NOMO-1 treated with DMSO at 0.1 percent for 48 hours (cell line): ENCODE measurements around the gene COMMD1.
A peak's percentile ranks its signal among the peaks of the same experiment; 100 is the strongest.
"Not testable (repeated sequence)": the region's sequence is repeated elsewhere in the genome, so short reads cannot be mapped to it uniquely, and the experiment has no call there.

Source experiments
- DNase-seq: peaks from one replicate; lab custom pipeline; 2025; ENCODE audit not compliant: unreplicated experiment; lab: John Stamatoyannopoulos, UW

COMMD1 gene

DNA sequence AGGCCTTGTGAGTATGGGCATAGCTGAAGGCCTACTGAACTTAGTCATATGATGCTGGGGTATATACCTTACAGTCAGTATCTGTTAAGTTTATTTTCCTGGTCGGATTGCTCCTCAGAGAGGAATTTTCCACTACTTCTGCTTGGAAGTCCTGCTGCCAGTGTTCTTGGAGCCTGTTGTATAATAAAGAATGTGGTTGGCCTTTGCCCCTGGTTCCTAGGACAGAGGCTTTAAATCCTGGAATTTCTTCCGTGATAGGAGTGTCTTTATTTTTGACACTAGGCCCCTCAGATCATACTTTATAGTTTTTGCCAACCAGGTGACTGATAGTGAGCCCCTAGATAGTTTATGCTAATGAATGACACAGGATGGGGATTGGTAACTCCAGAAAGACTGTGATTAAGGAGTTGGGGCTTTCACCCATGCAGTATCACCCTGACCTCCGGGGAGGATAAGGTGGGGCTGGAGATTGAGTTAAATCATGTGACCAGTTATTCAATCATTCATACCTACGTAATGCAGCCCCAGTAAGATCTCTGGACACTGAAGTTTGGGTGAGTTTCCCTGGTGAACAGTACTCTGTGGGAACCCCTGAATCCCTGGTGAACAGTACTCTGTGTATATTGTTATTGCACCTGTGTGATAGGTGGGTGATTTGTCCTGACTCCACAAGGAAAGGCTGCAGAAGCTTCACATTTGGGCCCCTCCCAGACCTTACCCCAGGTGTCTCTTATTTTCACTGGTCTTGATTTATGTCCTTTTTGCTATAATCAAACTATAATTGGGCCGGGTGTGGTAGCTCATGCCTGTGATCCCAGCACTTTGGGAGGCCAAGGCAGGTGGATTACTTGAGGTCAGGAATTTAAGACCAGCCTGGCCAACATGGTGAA lies 56.9 kb downstream of the COMMD1 start:
- no peak for DNase-seq

DNA sequence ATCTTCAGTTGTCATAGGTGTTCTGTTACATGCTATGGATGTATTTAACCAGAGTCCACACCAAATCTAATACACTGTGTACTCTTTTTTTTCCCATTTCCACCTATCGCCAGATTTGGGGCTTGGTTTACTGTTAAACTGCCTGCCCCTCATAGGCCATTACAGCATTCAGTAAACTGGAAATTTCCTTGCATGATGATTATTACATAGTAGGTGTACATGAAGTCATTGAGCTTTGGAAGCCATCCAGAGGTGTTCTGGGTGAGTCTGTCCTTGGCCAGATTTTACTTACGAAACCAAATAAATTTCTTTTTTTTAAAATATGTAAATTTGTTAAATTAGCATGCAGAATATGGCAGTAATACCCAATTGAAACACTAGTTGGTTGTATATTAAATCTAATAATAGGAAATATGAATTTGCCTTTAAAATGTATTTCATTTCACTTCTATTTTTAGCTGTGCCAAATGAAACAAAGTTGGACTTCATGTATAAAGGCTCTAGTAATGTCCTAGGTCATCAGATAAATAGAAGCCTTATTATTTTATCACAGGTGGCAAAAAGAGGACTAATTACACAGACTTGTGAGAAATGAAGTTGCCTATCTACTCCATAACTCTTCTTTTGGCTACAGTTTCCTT lies 60.7 kb downstream of the COMMD1 start:
- no peak for DNase-seq

DNA sequence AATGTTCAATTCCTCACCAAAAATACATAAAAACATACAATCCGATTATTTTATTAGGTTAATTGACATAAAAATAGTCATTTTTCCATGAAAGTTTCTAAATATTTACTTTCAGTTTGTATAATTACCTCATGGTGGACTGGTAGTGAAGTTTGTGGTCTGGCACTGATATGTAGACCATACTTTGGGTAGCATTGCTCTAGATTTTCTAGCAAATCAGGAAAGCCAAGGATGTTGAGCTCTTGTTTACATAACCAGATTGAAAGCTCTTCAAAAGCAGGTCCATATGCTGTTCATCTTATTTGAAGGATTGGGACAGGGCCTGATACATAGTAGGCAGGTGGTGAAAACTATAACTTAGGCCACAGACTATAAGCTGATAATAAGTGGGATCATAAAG lies 61.8 kb downstream of the COMMD1 start:
- no peak for DNase-seq

DNA sequence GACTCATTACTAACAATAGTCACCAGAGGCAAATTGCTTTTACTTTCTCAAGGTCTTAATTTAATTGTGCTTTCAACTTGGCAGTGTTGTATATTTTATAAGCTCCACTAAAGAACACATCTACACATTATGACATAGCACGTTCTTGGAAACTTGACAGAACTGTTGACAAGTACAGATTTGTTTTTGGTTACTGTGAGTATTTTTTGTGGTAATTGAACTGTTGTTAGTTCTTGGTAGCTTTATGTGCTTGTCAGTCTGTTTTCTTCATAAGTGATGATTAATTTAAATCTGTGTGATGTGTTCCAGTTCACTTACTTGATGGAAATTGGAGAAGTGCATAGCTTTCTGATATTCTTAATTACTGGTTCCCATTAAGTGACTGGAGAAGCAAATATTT lies 63.9 kb downstream of the COMMD1 start:
- no peak for DNase-seq

DNA sequence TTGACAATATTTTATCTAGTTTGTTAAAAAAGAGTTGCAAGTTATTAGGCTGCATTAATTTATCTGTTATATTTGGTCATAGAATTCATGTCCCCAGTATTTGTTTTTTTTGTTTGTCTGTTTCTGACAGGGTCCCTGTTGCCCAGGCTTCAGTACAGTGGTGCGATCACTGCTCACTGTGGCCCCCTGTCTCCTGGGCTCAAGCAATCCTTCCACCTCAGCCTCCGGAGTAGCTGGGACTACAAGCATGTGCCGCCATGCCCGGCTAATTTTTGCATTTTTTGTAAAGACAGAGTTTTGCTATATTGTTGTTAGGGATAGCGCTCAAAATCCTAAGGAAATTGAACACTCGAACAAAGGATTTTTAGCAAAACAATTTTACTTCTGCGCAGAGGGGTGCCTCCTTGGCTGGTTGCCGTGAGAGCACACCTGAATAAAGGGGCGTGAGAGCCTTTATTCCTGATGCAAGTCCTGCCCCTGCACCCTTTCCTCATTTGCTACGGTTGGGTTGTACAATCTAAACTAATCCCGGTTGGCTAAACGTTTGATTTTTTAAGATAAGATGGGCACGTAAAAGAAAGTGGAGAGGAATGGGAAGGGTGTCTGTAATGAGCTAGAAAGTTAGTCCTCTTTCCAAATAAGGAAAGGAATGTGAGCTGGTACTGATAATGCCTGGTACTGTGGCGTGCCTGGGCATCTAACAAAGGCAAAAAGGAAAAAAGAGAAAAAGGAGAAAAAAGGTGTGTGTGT lies 65.5 kb downstream of the COMMD1 start:
- DNase-seq, result no peak

DNA sequence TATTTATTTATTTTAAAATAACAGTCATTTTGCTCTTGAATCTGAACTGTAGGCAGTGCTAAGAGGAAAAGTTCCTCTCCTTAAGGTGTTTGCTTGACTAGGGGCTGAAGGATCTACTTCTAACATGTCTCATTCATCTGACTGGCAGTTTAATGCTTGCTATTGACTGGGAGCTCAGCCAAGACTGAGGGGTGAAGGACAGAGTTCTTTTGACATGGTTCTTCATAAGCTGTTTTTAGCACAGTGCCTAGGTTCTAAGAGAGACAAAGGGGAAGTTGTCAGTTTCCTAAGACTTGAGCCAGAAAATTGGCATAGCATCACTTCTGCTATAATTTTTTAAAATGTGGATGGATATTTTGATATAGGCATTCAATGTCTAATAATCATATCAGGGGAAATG lies 73.0 kb downstream of the COMMD1 start:
- peak; percentile 94 for DNase-seq

DNA sequence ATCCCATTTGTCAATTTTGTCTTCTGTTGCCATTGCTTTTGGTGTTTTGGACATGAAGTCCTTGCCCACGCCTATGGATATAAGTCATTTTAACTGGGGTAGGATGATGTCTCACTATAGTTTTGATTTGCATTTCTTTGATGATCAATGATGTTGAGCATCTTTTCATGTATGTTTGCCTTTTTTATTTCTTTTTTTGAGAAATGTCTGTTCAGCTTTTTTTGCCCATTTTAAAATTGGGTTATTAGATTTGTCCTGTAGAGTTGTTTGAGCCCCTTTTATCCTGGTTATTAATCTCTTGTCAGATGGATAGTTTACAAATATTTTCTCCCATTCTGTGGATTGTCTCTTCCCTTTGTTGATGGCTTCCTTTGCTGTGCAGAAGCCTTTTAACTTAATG lies 75.3 kb downstream of the COMMD1 start:
- no peak for DNase-seq

DNA sequence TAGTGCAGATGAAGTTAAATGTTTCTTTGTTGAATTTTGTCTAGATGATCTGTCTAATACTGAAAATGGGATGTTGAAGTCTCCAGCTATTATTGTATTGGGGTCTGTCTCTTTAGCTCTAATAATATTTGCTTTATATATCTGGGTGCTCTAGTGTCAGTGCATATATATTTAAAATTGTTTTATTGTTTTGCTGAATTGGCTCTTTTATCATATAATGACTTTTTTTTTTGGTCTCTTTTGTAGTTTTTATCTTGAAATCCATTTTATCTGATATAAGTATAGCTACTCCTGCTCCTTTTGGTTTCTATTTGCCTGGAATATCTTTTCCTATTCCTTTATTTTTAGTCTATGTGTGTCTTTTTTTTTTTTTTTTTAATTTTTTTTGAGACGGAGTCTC lies 79.2 kb downstream of the COMMD1 start:
- DNase-seq, result no peak

DNA sequence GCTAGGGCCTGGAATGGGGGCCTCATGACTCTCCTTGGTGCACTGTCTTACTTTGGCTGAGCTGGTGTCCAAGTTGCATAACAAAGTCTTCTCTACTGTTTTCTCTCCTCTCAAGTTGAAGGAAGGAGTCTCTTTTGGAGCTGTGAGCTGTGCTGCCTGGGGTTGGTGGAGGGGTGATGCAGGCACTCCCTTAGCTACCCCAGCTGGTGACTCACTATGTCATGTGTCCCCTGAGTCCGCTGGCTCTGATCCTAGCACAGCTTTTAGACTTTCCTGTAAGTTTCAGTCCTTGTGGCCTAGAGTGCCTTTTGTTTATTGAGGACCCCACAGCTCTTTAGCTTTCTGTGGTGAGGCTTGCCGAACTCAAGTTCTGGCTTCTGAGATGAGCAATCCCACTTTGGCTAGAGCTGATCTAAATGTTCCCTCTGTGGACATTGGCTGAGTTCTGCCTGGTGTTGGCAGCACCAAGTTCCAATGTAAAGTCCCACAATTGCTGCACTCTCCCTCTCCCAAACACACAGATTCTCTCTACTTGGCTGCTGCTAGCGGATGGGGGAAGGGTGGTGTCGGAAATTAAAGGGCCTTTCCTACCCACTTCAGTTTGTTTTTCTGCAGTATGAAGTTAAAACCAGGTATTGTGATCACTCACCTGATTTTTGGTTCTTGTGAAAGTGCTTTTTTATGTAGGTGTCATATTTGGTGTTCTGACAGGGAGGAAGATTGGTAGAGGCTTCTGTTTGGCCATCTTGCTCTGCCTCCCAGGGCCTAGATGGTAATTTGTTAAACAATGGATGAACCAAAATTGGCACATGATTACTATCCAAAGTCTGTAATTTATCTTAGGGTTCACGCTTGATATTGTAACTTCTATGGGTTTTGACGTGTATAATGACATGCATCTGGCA lies 83.2 kb downstream of the COMMD1 start:
- DNase-seq, result no peak

DNA sequence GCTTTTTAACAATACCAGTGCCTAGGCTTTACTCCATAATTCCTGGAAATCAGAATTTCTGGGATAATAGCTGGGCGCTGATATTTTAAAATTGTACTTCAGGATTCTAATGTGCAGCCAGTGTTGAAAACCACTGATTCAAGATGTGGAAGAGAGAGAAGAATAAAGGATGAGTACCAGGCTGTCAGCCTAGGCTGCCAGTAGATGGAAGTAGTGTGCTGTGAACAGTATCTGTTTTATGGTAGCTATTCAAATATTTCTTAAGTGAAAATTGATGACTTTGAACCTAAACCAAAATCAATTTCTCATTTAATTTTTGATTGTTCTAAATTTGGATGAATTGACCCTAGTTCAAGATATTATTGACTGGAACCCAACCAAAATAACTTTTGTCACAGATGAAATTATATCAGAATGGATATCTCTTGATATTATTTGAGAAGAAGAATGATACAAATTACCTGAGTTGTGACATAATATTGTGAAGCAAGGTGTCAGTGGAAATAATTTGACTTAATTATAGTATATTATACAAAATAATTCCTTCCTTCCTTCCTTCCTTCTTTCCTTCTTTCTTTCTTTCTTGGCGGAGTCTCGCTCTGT lies 88.0 kb downstream of the COMMD1 start:
- DNase-seq, result peak; percentile 82

DNA sequence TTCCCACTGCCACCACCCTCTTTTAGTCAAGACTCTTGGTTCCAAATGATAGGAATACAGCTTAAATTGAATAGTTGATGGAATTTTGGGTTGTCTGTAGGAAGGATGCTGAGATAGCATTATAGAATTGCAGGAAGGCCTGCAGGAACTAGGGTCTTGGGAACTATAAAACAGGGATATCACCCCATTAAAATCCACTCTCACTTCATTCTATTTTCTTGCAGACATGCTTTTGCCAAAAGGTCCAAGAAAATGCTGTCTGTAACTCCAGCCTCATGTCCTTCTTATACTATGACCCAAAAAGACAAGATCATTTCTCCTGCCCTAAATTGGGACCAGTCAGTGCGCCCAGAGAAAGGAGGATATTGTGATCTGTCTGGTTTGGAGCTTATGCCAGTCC lies 89.1 kb downstream of the COMMD1 start:
- DNase-seq, result no peak

DNA sequence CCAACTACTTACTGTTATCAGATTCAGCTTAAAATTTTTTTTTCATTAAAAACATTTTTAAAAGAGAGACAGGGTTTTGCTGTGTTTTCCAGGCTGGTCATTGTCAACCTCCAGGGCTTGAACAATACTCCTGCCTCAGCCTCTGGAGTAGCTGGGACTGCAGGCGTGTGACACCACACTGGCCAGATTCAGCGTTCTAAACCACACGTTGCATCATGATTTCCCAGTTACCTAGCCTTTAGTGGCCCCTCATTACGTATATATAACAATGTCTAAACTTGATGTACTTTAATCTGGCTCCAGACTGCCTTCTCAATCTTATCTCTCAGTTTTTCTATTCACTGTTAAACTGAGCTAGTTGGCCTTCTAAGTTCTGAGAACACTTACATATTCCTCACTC lies 89.6 kb downstream of the COMMD1 start:
- peak; percentile 42 for DNase-seq

DNA sequence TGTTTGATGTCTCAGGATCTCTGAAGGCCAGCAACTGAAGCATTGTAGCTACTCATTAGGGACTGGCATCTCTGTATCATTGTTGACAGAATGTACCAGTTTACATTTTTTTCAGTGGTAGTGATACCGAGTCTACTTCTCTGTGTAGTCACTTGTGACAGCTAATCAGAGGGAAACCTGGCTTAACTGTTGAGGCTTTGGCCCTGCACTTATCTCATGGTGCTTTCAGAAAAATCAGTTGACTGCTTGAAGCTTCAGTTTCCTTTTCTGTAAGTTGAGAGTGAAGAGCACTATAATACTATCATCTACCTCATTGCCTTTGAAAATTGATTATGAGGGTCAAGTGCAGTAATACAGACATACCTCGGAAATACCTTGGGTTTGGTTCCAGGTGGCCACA lies 90.0 kb downstream of the COMMD1 start:
- no peak for DNase-seq

DNA sequence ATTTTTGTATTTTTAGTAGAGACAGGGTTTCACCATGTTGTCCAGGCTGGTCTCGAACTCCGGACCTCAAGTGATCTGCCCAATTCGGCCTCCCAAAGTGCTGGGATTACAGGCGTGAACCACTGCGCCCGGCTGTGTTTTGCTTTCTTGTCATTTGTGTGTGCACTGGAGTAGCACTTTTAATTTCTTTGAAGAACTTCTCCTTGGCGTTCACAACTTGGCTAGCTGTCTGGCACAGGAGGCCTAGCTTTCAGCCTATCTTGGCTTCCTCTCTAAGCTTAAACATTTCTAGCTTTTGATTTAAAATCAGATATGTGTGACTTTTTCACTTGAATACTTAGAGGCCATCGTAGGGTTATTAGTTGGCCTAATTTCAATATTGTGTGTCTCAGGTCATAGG lies 93.0 kb downstream of the COMMD1 start:
- no peak for DNase-seq

DNA sequence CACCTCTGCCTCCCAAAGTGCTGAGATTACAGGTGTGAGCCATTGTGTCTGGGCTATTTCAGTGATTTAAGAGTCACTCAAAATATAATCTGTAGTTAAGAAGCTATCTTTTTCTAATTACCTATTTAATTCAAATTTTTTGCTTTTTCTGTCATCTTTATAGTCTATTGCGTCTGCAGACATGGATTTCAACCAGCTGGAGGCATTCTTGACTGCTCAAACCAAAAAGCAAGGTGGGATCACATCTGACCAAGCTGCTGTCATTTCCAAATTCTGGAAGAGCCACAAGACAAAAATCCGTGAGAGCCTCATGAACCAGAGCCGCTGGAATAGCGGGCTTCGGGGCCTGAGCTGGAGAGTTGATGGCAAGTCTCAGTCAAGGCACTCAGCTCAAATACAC lies 95.1 kb downstream of the COMMD1 start:
- DNase-seq, result no peak

DNA sequence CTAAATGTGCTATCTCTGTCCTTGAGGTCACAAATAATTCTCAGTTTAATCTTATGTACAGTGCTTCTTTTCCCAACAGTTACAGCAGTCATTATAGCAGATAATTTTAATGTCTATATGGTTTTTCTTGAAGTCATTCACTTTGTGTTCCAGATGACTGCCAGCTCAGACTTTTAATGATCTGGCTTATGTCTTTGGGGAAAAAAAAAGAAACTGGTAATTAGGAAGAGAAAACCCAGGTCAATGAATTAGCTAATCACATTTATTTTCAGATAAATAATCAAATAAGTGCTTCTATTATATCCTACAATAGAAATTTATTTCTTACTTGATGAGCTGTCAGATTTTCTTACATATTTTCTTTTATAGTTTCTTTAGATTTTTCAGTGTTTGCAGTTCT lies 96.0 kb downstream of the COMMD1 start:
- DNase-seq, result no peak

DNA sequence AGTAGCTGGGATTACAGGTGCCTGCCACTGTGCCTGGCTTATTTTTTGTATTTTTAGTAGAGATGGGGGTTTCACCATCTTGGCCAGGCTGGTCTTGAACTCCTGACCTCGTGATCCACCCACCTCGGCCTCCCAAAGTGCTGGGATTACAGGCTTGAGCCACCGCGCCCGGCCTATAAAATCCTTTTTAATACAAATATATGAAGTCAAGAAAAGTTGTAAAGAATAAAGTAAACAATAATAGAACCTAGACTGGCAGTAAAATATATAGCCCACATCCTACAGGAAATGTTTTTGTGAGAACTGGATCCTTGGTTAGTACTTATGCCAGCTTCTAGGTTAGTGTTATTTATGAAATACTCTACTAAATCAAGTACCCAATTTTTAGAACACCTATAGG lies 99.0 kb downstream of the COMMD1 start:
- DNase-seq, result not testable (repeated sequence)

DNA sequence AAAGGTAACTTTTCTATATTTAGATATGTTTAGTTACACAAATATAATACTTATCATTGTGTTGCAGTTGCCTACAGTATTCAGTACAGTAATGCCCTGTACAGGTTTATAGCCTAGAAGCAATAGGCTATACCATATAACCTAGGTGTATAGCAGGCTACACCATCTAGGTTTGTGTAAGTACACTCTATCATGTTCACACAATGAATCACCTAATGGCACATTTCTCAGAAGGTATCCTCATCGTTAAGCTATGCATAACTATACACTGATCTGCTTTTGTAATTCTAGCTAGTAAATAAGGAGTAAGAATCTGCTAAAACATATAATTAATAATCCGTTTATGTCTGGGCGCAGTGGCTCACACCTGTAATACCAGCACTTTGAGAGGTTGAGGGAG lies 102.1 kb downstream of the COMMD1 start:
- DNase-seq, result no peak

DNA sequence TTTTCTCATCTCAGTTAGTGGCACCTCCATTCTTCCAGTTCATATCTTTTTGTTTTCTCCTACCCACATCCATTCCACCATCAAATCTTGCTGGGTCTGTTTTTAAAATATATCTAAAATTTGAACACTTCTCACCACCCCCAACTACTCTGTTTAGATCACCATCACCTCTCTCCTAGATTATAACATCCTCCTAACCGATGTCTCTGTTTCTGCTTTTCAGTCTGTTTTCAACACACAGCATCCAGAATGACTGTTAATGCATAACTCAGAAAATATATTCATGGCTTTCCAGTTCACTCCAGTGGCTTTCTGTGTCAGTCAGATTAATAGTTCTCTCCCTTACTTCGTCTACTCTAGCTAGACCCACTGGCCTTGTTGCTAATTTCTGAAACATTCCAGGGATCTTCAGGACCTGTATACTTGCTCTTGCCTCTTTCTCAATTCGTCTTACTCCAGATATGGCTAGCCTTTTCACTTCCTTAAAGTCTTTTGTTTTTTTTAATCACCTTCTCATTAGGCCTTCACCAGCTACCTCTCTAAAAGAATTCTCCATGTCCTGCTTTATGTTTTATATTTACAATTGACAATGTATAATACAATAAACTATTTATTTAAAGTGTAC lies 105.3 kb downstream of the COMMD1 start:
- DNase-seq, result peak; percentile 40

DNA sequence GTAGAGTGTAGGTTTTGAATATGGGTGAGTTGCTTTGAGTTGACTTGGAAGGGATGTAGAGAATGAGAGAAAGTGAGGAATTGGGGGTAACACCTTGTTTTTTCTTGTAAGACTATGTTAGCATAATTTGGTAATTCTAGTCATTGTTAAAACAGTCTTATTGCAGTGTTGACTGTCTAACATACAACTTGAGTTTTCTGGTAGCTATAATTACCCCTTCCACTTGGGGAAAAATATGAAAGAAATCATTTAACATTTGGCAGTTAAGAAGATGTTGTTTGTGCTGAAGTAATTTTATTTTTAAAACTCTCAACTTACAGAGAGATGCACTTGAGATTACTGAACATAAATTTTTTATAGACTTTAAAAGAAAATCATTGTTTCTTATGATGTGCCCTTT lies 108.2 kb downstream of the COMMD1 start:
- no peak for DNase-seq
